ENCODE results near the gene BBOX1. TPM values are rescaled to one million over a fixed set of nuclear protein-coding genes. Genes with fewer than 3 reads are reported as not detected.

Gene BBOX1
- total and polyA plus RNA-seq, 2 of the 4 experiments (the other 2 are of a cell fraction) = not detected

DNA sequence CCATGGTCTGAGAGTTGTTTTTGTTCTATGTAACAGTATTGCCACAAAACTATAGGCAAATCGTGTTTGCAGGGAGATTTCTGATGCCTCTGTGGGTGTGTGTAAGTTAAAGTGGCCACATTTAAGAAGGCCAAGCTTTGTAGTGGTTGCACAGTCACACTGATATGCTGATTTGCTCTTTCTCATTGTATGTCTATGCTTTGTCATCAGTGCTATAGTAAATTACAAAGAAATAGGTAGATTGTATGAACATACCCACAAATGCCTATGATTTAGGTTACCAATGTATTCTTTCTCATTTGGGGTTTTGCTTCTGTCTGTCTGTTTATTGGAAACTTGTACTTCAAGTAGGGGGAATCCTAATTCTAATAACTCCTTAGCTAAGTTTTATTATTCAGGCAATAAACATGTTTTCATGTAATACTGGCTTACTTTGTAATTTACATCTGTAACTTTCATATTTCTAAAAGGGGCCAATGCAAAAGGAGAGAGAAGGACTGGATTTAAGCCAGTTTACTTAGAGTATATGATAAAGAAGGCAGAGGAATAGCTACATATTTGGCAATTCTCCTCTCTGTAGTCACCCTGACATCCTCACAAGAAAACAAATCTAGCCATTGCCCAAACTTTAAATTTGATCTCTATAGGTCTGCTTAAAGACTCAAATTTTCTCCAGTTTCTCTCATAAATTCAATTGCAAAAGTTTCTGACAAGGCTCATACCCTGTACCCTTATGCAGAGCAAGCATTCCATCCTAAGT, 44.7 kb upstream of the BBOX1 start:
- Histone ChIP-seq H3K36me3 (ENCODE audit: control insufficient read depth, insufficient read depth, low read length) (no peaks in the 10 kb centered on the region), H3K4ac (ENCODE audit: low read depth, low read length) (no peak overlapping the region), H4K5ac (ENCODE audit: low read depth, low read length) (no peak overlapping the region), H3K27ac (ENCODE audit: insufficient read depth, low read length) (no peak overlapping the region), H3K18ac (ENCODE audit: low read depth, low read length) (no peak overlapping the region), H3K56ac (ENCODE audit: extremely low read depth, insufficient read depth, low read length) (no peak overlapping the region), H3K79me1 (ENCODE audit: low read depth in 1 of 2, low read length in 2 of 2) (peaks cover 3 to 8% of the 10 kb centered on the region in 2 experiments; a peak in 3 of 4 replicates), H3K9me1 (ENCODE audit: insufficient read depth, low read length) (no peaks in the 10 kb centered on the region; the same call in 1 of the 2 replicates), H2BK15ac (ENCODE audit: low read depth, low read length) (no peak overlapping the region), H3K4me2 (ENCODE audit: low read depth, low read length) (peak overlapping the region; percentile 64), H3K4me1 (ENCODE audit: control insufficient read depth, insufficient read depth, low read length) (peaks cover 11% of the 10 kb centered on the region), H4K8ac (ENCODE audit: low read depth in 2 of 2, low read length in 2 of 2) (0 out of 4 replicates have a peak overlapping the region, but pooled peaks of 1 of the 2 experiments have one; percentile 0), H3K9ac (ENCODE audit: low read depth, low read length) (peak overlapping the region; percentile 50), H2BK20ac (ENCODE audit: low read depth, low read length) (no peak overlapping the region; the same call in 1 of the 2 replicates), H3K9me3 (ENCODE audit: control insufficient read depth, insufficient read depth, low read length) (no peaks in the 10 kb centered on the region), H3K23ac (ENCODE audit: low read depth, low read length) (no peak overlapping the region), H4K20me1 (ENCODE audit: insufficient read depth, low read length) (no peaks in the 10 kb centered on the region), H4K91ac (ENCODE audit: insufficient read depth, low read depth, low read length) (no peak overlapping the region), H2AFZ (replicated peaks; ENCODE audit: low read length, poor library complexity) (no peak overlapping the region), H2AK5ac (ENCODE audit: low read depth, low read length) (0 out of 2 replicates have a peak overlapping the region, but pooled peaks have one; percentile 30), H3K27me3 (ENCODE audit: control insufficient read depth, insufficient read depth, low read length) (no peaks in the 10 kb centered on the region), H2BK120ac (ENCODE audit: low read depth, low read length) (no peak overlapping the region), H2BK5ac (ENCODE audit: low read depth, low read length, poor library complexity, severe bottlenecking) (no peak overlapping the region), H3K4me3 (ENCODE audit: insufficient read depth, low read depth, low read length) (peak overlapping the region; percentile 78), H3K14ac (replicated peaks; ENCODE audit: low read depth, low read length) (no peak overlapping the region), H2AK9ac (replicated peaks; ENCODE audit: low read depth, low read length, poor library complexity) (no peak overlapping the region)
- in situ Hi-C loops (cut with MboI; ENCODE audit: low sequenced_read_pairs) = no loop called here
- peak; percentile 11 for DNase-seq
- ChIA-PET POLR2A (ENCODE audit: unreplicated experiment) (interaction anchor here (0.6 kb wide), 1 partner anchor 218 kb away, joined by 3 read pairs; no protein-coding TSS in a partner anchor), CTCF (no interaction called here)
- BruUV-seq (replicated peaks) = no TSS peak
- no peak for TF ChIP-seq MAZ (IDR thresholded peaks at IDR 0.05; ENCODE audit: borderline replicate concordance, low read depth, low read length)
- TF ChIP-seq POLR2A (IDR thresholded peaks at IDR 0.05; ENCODE audit: low read depth, low read length) = no peak
- TF ChIP-seq MXI1 (IDR thresholded peaks at IDR 0.05; ENCODE audit: borderline replicate concordance, low read depth, low read length) = no peak
- TF ChIP-seq RCOR1 (IDR thresholded peaks at IDR 0.05; ENCODE audit: insufficient replicate concordance, low read length) = no peak
- TF ChIP-seq CEBPB (IDR thresholded peaks at IDR 0.05; ENCODE audit: low read depth, low read length) = no peak
- intact Hi-C loops (cut with micrococcal nuclease) = no loop called here
- dilution Hi-C loops (cut with HindIII; ENCODE audit: low sequenced_read_pairs, unreplicated experiment) = no loop called here
- ATAC-seq (ENCODE audit: low read depth) = no peak; the same call in 1 of the 2 replicates
- no CpG with 5 or more reads among the region's 1 CpG for WGBS, 2 experiments (ENCODE audit: extremely low coverage in 2 of 2, insufficient read length in 1 of 2)

Measured in IMR-90 (cell line).